ENCODE results near the gene SH3RF3. TPM values are rescaled to one million over a fixed set of nuclear protein-coding genes. Genes with fewer than 3 reads are reported as not detected.

Gene SH3RF3
- polyA plus RNA-seq, 1 of the 3 experiments (the other 2 are of a cell fraction): 1.9 TPM

DNA sequence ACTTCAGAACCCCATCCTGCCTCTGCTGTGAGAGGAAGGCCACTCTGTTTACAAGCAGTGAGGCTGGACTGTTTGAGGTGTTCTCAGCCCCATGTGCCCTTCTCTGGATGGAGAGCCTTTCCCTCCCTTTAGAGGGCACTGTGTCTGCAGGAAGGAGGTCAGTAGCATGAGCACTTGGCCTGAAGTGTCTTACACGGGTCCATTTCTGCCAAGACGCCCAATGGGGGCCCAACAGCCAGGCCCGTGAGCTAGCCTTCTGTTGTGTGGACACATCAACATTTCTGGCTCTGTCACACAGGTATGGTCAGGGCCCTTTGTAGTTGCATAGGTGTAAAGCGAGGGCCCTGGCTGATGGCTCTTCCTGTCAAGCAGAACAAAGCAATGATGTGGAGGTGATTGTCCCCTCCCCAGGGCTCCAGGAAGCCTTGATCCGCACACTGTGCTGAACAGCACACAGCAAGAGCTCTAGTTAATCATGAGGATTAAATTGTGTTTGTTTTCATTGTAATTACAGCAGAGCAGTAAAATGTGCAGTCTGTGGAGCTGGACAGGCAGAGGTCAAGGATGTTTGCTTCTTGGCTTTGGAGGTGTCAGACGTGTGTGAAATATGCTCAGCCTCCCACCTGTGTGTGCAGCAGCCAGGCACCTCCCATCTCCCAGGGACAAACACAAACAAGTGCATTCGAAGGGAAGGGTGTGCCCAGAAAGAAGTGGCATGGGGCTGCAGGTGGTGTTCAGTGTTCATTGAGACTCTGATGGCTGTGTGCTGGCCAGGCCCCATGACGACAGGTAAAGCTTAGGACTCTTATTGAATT lies 132.1 kb downstream of the SH3RF3 start (continued):
- TF ChIP-seq, protein P1, sequence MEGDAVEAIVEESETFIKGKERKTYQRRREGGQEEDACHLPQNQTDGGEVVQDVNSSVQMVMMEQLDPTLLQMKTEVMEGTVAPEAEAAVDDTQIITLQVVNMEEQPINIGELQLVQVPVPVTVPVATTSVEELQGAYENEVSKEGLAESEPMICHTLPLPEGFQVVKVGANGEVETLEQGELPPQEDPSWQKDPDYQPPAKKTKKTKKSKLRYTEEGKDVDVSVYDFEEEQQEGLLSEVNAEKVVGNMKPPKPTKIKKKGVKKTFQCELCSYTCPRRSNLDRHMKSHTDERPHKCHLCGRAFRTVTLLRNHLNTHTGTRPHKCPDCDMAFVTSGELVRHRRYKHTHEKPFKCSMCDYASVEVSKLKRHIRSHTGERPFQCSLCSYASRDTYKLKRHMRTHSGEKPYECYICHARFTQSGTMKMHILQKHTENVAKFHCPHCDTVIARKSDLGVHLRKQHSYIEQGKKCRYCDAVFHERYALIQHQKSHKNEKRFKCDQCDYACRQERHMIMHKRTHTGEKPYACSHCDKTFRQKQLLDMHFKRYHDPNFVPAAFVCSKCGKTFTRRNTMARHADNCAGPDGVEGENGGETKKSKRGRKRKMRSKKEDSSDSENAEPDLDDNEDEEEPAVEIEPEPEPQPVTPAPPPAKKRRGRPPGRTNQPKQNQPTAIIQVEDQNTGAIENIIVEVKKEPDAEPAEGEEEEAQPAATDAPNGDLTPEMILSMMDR (IDR thresholded peaks at IDR 0.05): peak; percentile 32
- peak; percentile 46 for TF ChIP-seq RAD21 (IDR thresholded peaks at IDR 0.05; ENCODE audit: low read length)
- TF ChIP-seq FOSL2 (IDR thresholded peaks at IDR 0.05; ENCODE audit: borderline replicate concordance, low read depth): no peak
- TF ChIP-seq SMC3 (IDR thresholded peaks at IDR 0.05; ENCODE audit: low read depth, low read length): no peak
- TF ChIP-seq, protein P2, sequence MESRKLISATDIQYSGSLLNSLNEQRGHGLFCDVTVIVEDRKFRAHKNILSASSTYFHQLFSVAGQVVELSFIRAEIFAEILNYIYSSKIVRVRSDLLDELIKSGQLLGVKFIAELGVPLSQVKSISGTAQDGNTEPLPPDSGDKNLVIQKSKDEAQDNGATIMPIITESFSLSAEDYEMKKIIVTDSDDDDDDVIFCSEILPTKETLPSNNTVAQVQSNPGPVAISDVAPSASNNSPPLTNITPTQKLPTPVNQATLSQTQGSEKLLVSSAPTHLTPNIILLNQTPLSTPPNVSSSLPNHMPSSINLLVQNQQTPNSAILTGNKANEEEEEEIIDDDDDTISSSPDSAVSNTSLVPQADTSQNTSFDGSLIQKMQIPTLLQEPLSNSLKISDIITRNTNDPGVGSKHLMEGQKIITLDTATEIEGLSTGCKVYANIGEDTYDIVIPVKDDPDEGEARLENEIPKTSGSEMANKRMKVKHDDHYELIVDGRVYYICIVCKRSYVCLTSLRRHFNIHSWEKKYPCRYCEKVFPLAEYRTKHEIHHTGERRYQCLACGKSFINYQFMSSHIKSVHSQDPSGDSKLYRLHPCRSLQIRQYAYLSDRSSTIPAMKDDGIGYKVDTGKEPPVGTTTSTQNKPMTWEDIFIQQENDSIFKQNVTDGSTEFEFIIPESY (IDR thresholded peaks at IDR 0.05; ENCODE audit: borderline replicate concordance, low read depth): no peak

DNA sequence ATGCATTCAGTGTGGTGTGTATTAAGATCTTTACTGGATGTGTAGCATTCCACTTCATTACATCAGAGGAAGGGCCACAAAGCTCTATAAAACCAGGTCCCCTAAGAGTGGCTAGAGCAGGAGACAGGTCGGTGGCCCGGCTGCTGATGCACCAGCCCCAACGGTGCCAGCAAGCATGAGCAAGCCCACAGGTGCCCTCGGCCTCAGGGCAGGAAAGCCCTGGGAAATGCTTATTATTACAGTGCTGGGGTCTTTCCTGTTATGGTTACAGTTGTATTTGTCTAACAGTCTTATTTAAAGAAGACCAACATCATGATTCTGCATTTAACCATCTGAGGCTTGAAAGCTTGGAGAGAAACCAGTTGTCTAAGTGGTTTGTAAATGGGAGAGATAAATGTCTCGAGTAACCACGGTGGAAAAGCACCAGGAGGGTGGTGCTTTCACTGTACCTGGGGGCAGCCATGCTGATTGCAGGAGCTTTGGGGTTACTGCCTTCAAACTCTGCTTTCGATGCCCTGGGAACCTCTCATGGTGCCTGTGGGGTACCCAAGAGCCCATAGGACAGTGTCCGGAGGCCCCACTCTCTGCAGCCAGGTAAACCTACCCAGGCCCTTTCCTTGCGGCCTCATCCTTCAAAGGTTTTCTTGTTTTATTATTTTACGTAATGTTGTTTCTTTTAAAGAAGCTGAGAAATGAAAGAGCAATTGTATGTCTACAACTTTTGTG lies 133.1 kb downstream of the SH3RF3 start:
- H4K20me1 ChIP-seq (ENCODE audit: insufficient read depth): 0 out of 2 replicates have a peak, but pooled peaks cover 6% of the 10 kb centered on the region
- H3K79me2 ChIP-seq (ENCODE audit: insufficient read depth): peaks cover 8% of the 10 kb centered on the region; the same call in 1 of the 2 replicates
- H3K9me3 ChIP-seq: no peaks in the 10 kb centered on the region
- 87% methylated on average over 9 of the region's 10 CpGs for WGBS (ENCODE audit: low lambda C conversion rate)
- H3K4me1 ChIP-seq (ENCODE audit: control insufficient read depth in 1 of 2, insufficient read depth in 2 of 2, low read depth in 1 of 2, low read length in 1 of 2): peaks cover 0 to 54% of the 10 kb centered on the region in 2 experiments; a peak in 1 of 4 replicates
- ChIA-PET POLR2A (no interaction called here), CTCF (interaction anchor here (1.0 to 2.0 kb wide), 2 partner anchors 136 to 248 kb away, joined by 3 to 10 read pairs; no protein-coding TSS in a partner anchor)
- no peak overlapping the region for H3K9ac ChIP-seq
- H3K27ac ChIP-seq (ENCODE audit: low read depth in 2 of 2, low read length in 1 of 2): no peak overlapping the region
- H3K4me2 ChIP-seq: no peak overlapping the region
- H3K27me3 ChIP-seq (ENCODE audit: insufficient read depth): no peaks in the 10 kb centered on the region
- H3K9me2 ChIP-seq: no peaks in the 10 kb centered on the region
- no peak overlapping the region for H3K4me3 ChIP-seq (ENCODE audit: low read depth in 2 of 2, low read length in 1 of 2)
- DNase-seq: no peak
- H3F3A ChIP-seq (replicated peaks; ENCODE audit: insufficient read depth): no peaks in the 10 kb centered on the region
- no peak overlapping the region for H2AFZ ChIP-seq (ENCODE audit: low read depth)
- H3K36me3 ChIP-seq (replicated peaks in 1 of 2; ENCODE audit: control insufficient read depth in 1 of 2, insufficient read depth in 2 of 2, low read length in 1 of 2): no peaks in the 10 kb centered on the region
- no peak for TF ChIP-seq GATA2 (CRISPR knock-in tag; IDR thresholded peaks at IDR 0.05)
- no peak for TF ChIP-seq FOSL2 (IDR thresholded peaks at IDR 0.05; ENCODE audit: borderline replicate concordance, low read depth)
- TF ChIP-seq RXRA (IDR thresholded peaks at IDR 0.05; ENCODE audit: borderline replicate concordance, low read depth): no peak
- TF ChIP-seq CHD2 (IDR thresholded peaks at IDR 0.05; ENCODE audit: low read length, partially characterized antibody): no peak
- TF ChIP-seq, protein P3, sequence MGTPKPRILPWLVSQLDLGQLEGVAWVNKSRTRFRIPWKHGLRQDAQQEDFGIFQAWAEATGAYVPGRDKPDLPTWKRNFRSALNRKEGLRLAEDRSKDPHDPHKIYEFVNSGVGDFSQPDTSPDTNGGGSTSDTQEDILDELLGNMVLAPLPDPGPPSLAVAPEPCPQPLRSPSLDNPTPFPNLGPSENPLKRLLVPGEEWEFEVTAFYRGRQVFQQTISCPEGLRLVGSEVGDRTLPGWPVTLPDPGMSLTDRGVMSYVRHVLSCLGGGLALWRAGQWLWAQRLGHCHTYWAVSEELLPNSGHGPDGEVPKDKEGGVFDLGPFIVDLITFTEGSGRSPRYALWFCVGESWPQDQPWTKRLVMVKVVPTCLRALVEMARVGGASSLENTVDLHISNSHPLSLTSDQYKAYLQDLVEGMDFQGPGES (IDR thresholded peaks at IDR 0.05; ENCODE audit: low read depth, low read length): no peak
- TF ChIP-seq TEAD4 (IDR thresholded peaks at IDR 0.05; ENCODE audit: borderline replicate concordance, insufficient read depth): no peak
- TF ChIP-seq, protein P4, sequence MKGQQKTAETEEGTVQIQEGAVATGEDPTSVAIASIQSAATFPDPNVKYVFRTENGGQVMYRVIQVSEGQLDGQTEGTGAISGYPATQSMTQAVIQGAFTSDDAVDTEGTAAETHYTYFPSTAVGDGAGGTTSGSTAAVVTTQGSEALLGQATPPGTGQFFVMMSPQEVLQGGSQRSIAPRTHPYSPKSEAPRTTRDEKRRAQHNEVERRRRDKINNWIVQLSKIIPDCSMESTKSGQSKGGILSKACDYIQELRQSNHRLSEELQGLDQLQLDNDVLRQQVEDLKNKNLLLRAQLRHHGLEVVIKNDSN (IDR thresholded peaks at IDR 0.05; ENCODE audit: borderline replicate concordance, low read depth): no peak
- TF ChIP-seq, protein P1 (IDR thresholded peaks at IDR 0.05): no peak
- no peak for TF ChIP-seq RAD21 (IDR thresholded peaks at IDR 0.05; ENCODE audit: low read length)
- TF ChIP-seq, protein P5, sequence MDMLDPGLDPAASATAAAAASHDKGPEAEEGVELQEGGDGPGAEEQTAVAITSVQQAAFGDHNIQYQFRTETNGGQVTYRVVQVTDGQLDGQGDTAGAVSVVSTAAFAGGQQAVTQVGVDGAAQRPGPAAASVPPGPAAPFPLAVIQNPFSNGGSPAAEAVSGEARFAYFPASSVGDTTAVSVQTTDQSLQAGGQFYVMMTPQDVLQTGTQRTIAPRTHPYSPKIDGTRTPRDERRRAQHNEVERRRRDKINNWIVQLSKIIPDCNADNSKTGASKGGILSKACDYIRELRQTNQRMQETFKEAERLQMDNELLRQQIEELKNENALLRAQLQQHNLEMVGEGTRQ (IDR thresholded peaks at IDR 0.05; ENCODE audit: borderline replicate concordance, low read depth, low read length): no peak

Measured in SK-N-SH (cell line).